Endothelial cell of umbilical vein (primary cell): ENCODE results near the gene YJU2. TPM values are rescaled to one million over a fixed set of nuclear protein-coding genes. Genes with fewer than 3 reads are reported as not detected.

Source experiments
- BruUV-seq: library from RNA; stranded (reverse); fragments of 400-500 nt; replicated peaks from 2 replicates; lab custom pipeline; 2021; lab: Mats Ljungman, UMichigan
- CTCF ChIA-PET: fragments of 300-600, 350-600 bp; sonication (Branson Sonifier 250); formaldehyde crosslinking; loops from one replicate; lab custom pipeline; 2021; ENCODE audit warnings: antibody characterized with exemption, inconsistent platforms; lab: Charles Lee
- POLR2A ChIA-PET: fragments of 300-600, 350-600 bp; sonication (Branson Sonifier 250); formaldehyde crosslinking; loops from one replicate; lab custom pipeline; 2021; ENCODE audit warnings: antibody characterized with exemption, inconsistent platforms; lab: Charles Lee
- DNase-seq: peaks from one replicate; pipeline ENCODE4 v3.0.0-alpha.2; 2011; ENCODE audit warnings: low read depth, low spot score
- FAIRE-seq: peaks from 2 replicates; lab custom pipeline; 2011; peaks lifted over from hg19 to GRCh38; lab: Jason Lieb, UNC
- H2AFZ ChIP-seq: 2 replicates; pipeline ENCODE4 v1.6.0; 2012; ENCODE audit warnings: low read depth, low read length, control low read depth, inconsistent platforms
- H3K27ac ChIP-seq: 2 replicates; pipeline ENCODE4 v1.5.1; 2011; ENCODE audit warnings: low read depth, mild to moderate bottlenecking, control low read depth, low read length, moderate library complexity; ENCODE audit not compliant: insufficient read depth
- H3K27me3 ChIP-seq, 2 experiments: 2 replicates each; pipeline versions ENCODE4 v1.6.0 to v1.6.1; 2011; ENCODE audit warnings: low read length in 2 of 2, mixed read lengths in 1 of 2; ENCODE audit not compliant: control insufficient read depth in 2 of 2, insufficient read depth in 2 of 2
- H3K36me3 ChIP-seq, 2 experiments: 2 replicates in 1 of 2; 3 replicates in 1 of 2; pipeline ENCODE4 v1.5.1; 2011; ENCODE audit warnings: low read length in 2 of 2, mild to moderate bottlenecking in 1 of 2, moderate library complexity in 1 of 2; ENCODE audit not compliant: control insufficient read depth in 2 of 2, insufficient read depth in 2 of 2; ENCODE audit errors: extremely low read depth in 1 of 2
- H3K4me1 ChIP-seq: 3 replicates; pipeline ENCODE4 v1.5.1; 2011; ENCODE audit warnings: mild to moderate bottlenecking, low read length; ENCODE audit not compliant: control insufficient read depth, insufficient read depth; ENCODE audit errors: extremely low read depth
- H3K4me2 ChIP-seq: 2 replicates; pipeline ENCODE4 v1.6.1; 2011; ENCODE audit warnings: low read length, control low read depth, mixed read lengths; ENCODE audit not compliant: insufficient read depth
- H3K4me3 ChIP-seq, 3 experiments: fragments of 200-600 bp in 1 of 3; sonication (generic), shearing (Covaris generic) in 1 of 3; replicated peaks in 1 of 3; 2 replicates each; pipeline ENCODE4 v1.5.1; 2011 to 2016; ENCODE audit warnings: control low read depth in 3 of 3, low read length in 3 of 3, mild to moderate bottlenecking in 2 of 3, inconsistent platforms in 1 of 3, low read depth in 1 of 3, moderate library complexity in 1 of 3; ENCODE audit not compliant: insufficient read depth in 1 of 3
- H3K79me2 ChIP-seq: 2 replicates; pipeline ENCODE4 v1.6.0; 2012; ENCODE audit warnings: low read length, inconsistent platforms; ENCODE audit not compliant: control insufficient read depth, insufficient read depth
- H3K9ac ChIP-seq: replicated peaks from 2 replicates; pipeline ENCODE3; 2011; ENCODE audit warnings: low read length, control low read depth; ENCODE audit not compliant: insufficient read depth; ENCODE audit errors: extremely low read depth
- H3K9me1 ChIP-seq: replicated peaks from 3 replicates; pipeline ENCODE4 v1.6.0; 2011; ENCODE audit warnings: mild to moderate bottlenecking, low read length; ENCODE audit not compliant: control insufficient read depth, insufficient read depth; ENCODE audit errors: extremely low read depth
- H3K9me3 ChIP-seq: replicated peaks from 2 replicates; pipeline ENCODE4 v1.5.1; 2012; ENCODE audit warnings: low read length, inconsistent platforms; ENCODE audit not compliant: control insufficient read depth, insufficient read depth
- H4K20me1 ChIP-seq: replicated peaks from 2 replicates; pipeline ENCODE3; 2011; ENCODE audit warnings: mild to moderate bottlenecking, low read length; ENCODE audit not compliant: control insufficient read depth, insufficient read depth; ENCODE audit errors: extremely low read depth
- CTCF ChIP-seq, 2 donors: IDR thresholded peaks; 1 replicate in 1 of 2; 2 replicates in 1 of 2; pipeline ENCODE4 v1.5.1; 2011; ENCODE audit warnings: low read length in 2 of 2, mild to moderate bottlenecking in 2 of 2, moderate library complexity in 2 of 2, control low read depth in 1 of 2, inconsistent platforms in 1 of 2, low read depth in 1 of 2; ENCODE audit not compliant: insufficient read depth in 1 of 2; ENCODE audit errors: extremely low read depth in 1 of 2
- EZH2 ChIP-seq: IDR thresholded peaks from 2 replicates; pipeline ENCODE4 v1.6.1; 2012; ENCODE audit warnings: borderline replicate concordance, low read depth, mild to moderate bottlenecking, moderate library complexity, low read length, inconsistent platforms; ENCODE audit not compliant: severe bottlenecking
- FOS ChIP-seq: IDR thresholded peaks from 2 replicates; pipeline ENCODE4 v1.6.1; 2011; ENCODE audit warnings: mild to moderate bottlenecking, low read length, moderate library complexity, borderline replicate concordance; ENCODE audit not compliant: insufficient read depth
- GATA2 ChIP-seq: IDR thresholded peaks from 2 replicates; pipeline ENCODE4 v1.7.0; 2011; ENCODE audit warnings: low read depth, mild to moderate bottlenecking, moderate library complexity, mixed read lengths, low read length; ENCODE audit not compliant: insufficient read length, insufficient read depth
- JUN ChIP-seq: IDR thresholded peaks from 2 replicates; pipeline ENCODE4 v1.6.1; 2011; ENCODE audit warnings: borderline replicate concordance, low read depth; ENCODE audit not compliant: insufficient read length, insufficient read depth
- MYC ChIP-seq: IDR thresholded peaks from one replicate; pipeline ENCODE4 v1.6.1; 2011; ENCODE audit warnings: mild to moderate bottlenecking, low read depth, low read length
- POLR2A ChIP-seq: IDR thresholded peaks from 2 replicates; pipeline ENCODE4 v1.6.1; 2012; ENCODE audit warnings: low read depth, mild to moderate bottlenecking, control low read depth, low read length
- POLR2AphosphoS5 ChIP-seq: IDR thresholded peaks from 2 replicates; pipeline ENCODE4 v1.6.1; 2012; ENCODE audit warnings: low read depth, mild to moderate bottlenecking, control low read depth, low read length, moderate library complexity; ENCODE audit not compliant: insufficient read depth
- dilution Hi-C: fragments of 300-500 bp; cut with MboI; formaldehyde crosslinking; loops from one replicate; pipeline ENCODE4 v1.15.0; 2019; ENCODE audit warnings: low sequenced_read_pairs; ENCODE audit not compliant: extremely low pct_ligation_motif_present
- intact Hi-C: fragments of 100-400 bp; cut with micrococcal nuclease; formaldehyde crosslinking; loops from one replicate; pipeline ENCODE4 v1.10.0; 2022
- polyA plus RNA-seq, 4 experiments: library from polyadenylated mRNA; depleted of rRNA in 3 of 4; stranded (reverse) in 3 of 4; unstranded in 1 of 4; fragments of >200 nt; gene quantifications; 2 replicates each; pipeline versions ENCODE4 v1.2.1 to v1.2.3, GENCODE V29; 2011 to 2012; ENCODE audit warnings: missing spikeins in 1 of 4
- total RNA-seq: library from RNA; stranded (reverse); gene quantifications from 2 replicates; pipeline ENCODE4 v1.2.3, GENCODE V29; 2021
- TF ChIP-seq, protein P1 (sequence below): IDR thresholded peaks from 2 replicates; pipeline ENCODE4 v1.6.1; 2011; ENCODE audit not compliant: insufficient read depth, insufficient read length

YJU2 gene
- total and polyA plus RNA-seq, 2 donors (not counting 3 experiments of a cell fraction or from before 2014, with no cell fraction given), result 20.7 to 21.5 TPM

DNA sequence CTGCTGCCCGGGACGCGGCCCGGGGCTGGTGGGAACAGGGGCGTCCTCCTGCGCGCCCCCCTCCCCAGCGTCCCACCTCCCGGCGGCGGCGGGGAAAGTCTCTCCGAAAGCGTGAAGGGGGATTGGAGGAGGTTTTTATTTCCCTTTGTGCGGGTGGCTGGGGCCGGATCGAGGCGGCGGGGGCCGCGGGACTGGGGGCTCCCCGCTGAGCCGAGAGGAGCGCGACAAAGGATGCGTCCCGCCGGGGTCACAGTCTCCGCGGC is 32.3 kb downstream of the YJU2 start:
- Histone ChIP-seq H3K27me3 (peaks cover 19 to 30% of the 10 kb centered on the region in 2 experiments), H4K20me1 (no peaks in the 10 kb centered on the region), H3K9ac (no peak overlapping the region), H3K4me1 (no peaks in the 10 kb centered on the region), H2AFZ (no peak overlapping the region), H3K79me2 (no peaks in the 10 kb centered on the region), H3K4me2 (no peak overlapping the region), H3K4me3 (no peak overlapping the region), H3K9me3 (no peaks in the 10 kb centered on the region), H3K27ac (no peak overlapping the region), H3K36me3 (no peaks in the 10 kb centered on the region), H3K9me1 (no peaks in the 10 kb centered on the region)
- intact Hi-C loops, result no loop called here
- BruUV-seq, result no TSS peak
- ChIA-PET CTCF (interaction anchor here (0.6 to 3.3 kb wide), 3 partner anchors 12 to 244 kb away, joined by 4 to 24 read pairs (median 9); no protein-coding TSS in a partner anchor), POLR2A (no interaction called here)
- dilution Hi-C loops, result no loop called here
- no peak for TF ChIP-seq JUN
- no peak for TF ChIP-seq POLR2A
- TF ChIP-seq, protein P1, sequence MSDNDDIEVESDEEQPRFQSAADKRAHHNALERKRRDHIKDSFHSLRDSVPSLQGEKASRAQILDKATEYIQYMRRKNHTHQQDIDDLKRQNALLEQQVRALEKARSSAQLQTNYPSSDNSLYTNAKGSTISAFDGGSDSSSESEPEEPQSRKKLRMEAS, result no peak
- TF ChIP-seq POLR2AphosphoS5, result no peak
- no peak for TF ChIP-seq EZH2
- no peak for TF ChIP-seq GATA2
- no peak for TF ChIP-seq MYC
- no peak for TF ChIP-seq FOS
- no peak for TF ChIP-seq CTCF (IDR thresholded peaks at IDR 0.05; ENCODE audit: extremely low read depth in 1 of 2, insufficient read depth in 1 of 2, low read depth in 1 of 2, low read length in 2 of 2)
- no peak for FAIRE-seq
- no peak for DNase-seq
